ENCODE measurements around the gene PDE9A. TPM values are rescaled to one million over a fixed set of nuclear protein-coding genes. Genes with fewer than 3 reads are reported as not detected.

PDE9A gene
- total RNA-seq, 4 donors from 2014 or later: 6.9 to 13.0 (median 11.1) TPM

DNA sequence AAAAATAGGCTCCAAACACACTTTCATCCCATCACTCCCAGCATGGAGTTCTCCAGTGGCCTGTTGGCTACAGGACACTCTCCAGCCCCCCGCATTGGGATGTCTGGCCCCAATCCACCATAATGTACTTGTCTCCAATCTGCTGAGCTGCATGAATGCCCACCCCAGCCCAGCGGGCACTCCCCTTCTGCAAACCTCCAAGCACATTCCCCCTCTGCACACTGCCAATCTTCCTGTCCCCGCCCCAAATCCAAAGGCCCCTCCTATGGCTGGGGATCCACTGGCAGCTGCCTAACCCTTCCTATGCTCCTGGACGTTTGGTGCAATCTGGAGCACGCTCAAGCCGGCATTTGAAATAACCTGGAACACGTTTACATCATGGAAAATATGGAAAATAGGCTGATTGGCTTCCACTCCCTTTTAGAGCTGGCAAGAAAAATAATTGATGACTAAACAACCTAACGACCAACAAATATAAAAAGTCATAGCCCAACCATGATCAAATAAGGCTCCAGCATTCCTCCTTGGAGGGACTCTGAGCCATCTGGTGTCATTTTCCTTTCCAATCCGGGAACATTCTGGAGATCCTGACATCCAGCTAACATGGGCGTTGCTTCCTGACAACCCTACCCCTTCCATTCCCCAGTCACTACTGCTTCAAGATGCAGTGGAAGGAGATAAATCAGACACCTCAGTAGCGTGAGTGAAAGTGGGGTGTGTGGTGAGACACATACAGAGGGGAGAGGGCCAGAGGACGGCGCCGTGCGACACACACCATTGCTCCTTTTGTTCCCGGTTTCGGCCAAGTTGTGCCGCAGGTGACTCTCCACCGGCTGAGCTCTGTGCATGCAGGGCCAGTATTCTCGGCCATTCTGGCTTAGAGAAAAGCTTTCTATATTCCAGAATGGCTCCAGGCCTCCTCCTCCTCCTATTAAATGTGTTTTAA, 41.6 kb downstream of the PDE9A start:
- no peaks in the 10 kb centered on the region for H3K27me3 ChIP-seq
- no peak overlapping the region for H3K27ac ChIP-seq
- intact Hi-C loops (cut with DNase I): loop anchor here (10.0 kb wide), 1 partner anchor 60 kb away; no protein-coding TSS in a partner anchor
- no peaks in the 10 kb centered on the region for H3K9me3 ChIP-seq
- TF ChIP-seq POLR2A (IDR thresholded peaks at IDR 0.05): no peak
- TF ChIP-seq, protein P1, sequence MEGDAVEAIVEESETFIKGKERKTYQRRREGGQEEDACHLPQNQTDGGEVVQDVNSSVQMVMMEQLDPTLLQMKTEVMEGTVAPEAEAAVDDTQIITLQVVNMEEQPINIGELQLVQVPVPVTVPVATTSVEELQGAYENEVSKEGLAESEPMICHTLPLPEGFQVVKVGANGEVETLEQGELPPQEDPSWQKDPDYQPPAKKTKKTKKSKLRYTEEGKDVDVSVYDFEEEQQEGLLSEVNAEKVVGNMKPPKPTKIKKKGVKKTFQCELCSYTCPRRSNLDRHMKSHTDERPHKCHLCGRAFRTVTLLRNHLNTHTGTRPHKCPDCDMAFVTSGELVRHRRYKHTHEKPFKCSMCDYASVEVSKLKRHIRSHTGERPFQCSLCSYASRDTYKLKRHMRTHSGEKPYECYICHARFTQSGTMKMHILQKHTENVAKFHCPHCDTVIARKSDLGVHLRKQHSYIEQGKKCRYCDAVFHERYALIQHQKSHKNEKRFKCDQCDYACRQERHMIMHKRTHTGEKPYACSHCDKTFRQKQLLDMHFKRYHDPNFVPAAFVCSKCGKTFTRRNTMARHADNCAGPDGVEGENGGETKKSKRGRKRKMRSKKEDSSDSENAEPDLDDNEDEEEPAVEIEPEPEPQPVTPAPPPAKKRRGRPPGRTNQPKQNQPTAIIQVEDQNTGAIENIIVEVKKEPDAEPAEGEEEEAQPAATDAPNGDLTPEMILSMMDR (IDR thresholded peaks at IDR 0.05): no peak
- 85 to 87% methylated on average over 20 of the region's 20 CpGs for WGBS, 2 donors
- DNase-seq: no peak
- no peaks in the 10 kb centered on the region for H3K36me3 ChIP-seq
- no peaks in the 10 kb centered on the region for H3K4me1 ChIP-seq
- H3K4me3 ChIP-seq (replicated peaks in 1 of 3): no peak overlapping the region

DNA sequence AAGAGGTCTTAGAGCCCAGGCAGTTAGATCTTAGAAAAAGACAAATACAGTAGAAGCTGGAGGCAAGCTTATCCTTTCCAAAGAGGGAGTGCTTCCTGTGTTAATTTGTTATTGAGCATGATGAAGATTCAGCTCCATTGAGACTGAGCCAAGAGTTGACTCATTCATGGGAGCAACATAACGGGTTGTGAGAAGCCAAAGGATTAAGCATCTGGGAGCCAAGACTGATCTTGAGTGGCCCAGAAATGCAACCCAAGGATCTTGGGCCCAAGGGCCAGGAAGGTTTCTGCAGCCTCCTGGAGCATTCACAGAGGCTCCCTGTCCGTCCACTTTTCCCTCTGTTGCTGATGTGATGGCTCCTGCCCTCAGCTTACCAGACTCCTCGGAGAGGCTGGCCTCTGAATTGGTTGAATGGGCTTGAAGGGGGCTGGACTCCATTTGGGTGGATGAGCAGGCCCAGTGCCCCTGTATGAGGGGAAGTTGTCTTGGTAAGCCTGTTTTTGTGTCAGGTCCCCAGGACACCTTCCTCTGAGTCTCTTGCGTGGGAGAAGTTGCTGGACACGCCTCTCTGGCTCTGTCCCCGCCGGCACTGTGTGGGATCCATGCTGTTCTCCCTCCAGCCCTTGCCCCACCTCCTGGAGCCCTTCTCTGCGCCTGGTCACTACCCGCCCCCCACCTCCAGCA, 42.4 kb downstream of the PDE9A start:
- no peaks in the 10 kb centered on the region for H3K4me1 ChIP-seq
- H3K36me3 ChIP-seq: no peaks in the 10 kb centered on the region
- DNase-seq: no peak
- intact Hi-C loops (cut with DNase I): loop anchor here (10.0 kb wide), 1 partner anchor 61 kb away; no protein-coding TSS in a partner anchor
- WGBS, 2 donors: 86 to 91% methylated on average over 9 of the region's 9 CpGs
- H3K27ac ChIP-seq: no peak overlapping the region
- no peak for TF ChIP-seq POLR2A (IDR thresholded peaks at IDR 0.05)
- TF ChIP-seq, protein P1 (IDR thresholded peaks at IDR 0.05): no peak
- H3K9me3 ChIP-seq: no peaks in the 10 kb centered on the region
- H3K27me3 ChIP-seq: no peaks in the 10 kb centered on the region
- H3K4me3 ChIP-seq (replicated peaks in 1 of 3): no peak overlapping the region

DNA sequence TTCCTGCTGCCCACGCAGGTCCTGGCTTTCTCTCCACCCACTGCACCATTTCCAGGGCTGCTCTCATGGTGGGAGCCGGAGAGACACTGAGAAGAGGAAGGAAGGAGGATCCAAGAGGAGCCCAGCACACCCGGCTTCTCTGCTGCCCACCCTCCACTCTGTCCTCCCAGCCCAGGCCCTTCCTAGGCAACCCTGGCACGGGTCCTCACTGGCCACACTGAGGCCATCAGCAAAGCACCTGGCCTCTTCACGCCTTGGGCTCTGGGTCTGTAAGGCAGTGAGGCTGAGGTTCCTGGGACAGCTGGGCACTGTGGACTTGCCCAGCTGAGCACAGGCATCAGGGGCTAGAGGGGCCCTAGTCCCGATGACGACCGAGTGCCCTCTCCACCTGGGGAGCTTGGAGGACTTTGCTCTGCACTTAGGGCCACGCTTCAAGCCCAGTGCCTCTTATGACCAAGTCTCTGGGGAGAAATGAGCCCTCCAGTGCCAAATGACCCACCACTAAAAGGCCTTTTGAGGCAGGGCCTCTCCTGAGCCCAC, 43.1 kb downstream of the PDE9A start:
- WGBS, 2 donors: 73 to 91% methylated on average over 6 to 8 of the region's 9 CpGs
- Histone ChIP-seq H3K36me3 (no peaks in the 10 kb centered on the region), H3K27me3 (no peaks in the 10 kb centered on the region), H3K9me3 (no peaks in the 10 kb centered on the region), H3K27ac (no peak overlapping the region), H3K4me1 (no peaks in the 10 kb centered on the region), H3K4me3 (replicated peaks in 1 of 3) (no peak overlapping the region)
- TF ChIP-seq, protein P1 (IDR thresholded peaks at IDR 0.05): no peak
- no peak for TF ChIP-seq POLR2A (IDR thresholded peaks at IDR 0.05)
- peak in 1 of 2 donors; percentile 47 for DNase-seq
- intact Hi-C loops (cut with DNase I): loop anchor here (10.0 kb wide), 1 partner anchor 62 kb away; no protein-coding TSS in a partner anchor

DNA sequence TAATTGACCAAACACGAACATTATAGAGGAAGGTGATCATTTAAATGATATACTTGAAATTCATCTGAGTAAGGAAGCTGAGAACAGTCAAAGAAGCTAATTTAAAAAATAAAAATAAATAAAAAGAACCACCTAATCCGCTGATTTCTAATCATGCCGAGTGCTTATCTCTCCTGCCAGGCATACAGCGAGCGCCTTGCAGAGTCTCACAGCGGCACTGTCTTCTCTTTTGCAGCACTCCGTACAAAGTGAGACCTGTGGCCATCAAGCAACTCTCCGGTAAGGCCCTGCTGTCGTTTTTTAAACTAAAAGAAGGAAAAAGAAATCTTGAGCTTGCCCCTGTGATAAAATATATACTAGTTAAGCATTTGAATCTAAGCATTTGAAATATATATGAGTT, 45.3 kb downstream of the PDE9A start:
- no peaks in the 10 kb centered on the region for H3K4me1 ChIP-seq
- 96% methylated on average over 9 of the region's 9 CpGs for WGBS, 2 donors
- H3K9me3 ChIP-seq: no peaks in the 10 kb centered on the region
- intact Hi-C loops (cut with DNase I): loop anchor here (10.0 kb wide), 1 partner anchor 64 kb away; no protein-coding TSS in a partner anchor
- no peak overlapping the region for H3K4me3 ChIP-seq (replicated peaks in 1 of 3)
- H3K36me3 ChIP-seq: no peaks in the 10 kb centered on the region
- H3K27ac ChIP-seq: no peak overlapping the region
- TF ChIP-seq, protein P1 (IDR thresholded peaks at IDR 0.05): no peak
- TF ChIP-seq POLR2A (IDR thresholded peaks at IDR 0.05): no peak
- no peaks in the 10 kb centered on the region for H3K27me3 ChIP-seq
- DNase-seq: no peak
